ENCODE measurements around the gene CPPED1. TPM values are rescaled to one million over a fixed set of nuclear protein-coding genes. Genes with fewer than 3 reads are reported as not detected.

Gene CPPED1
- total and polyA plus RNA-seq, 4 donors = 10.4 to 29.1 (median 23.0) TPM

DNA sequence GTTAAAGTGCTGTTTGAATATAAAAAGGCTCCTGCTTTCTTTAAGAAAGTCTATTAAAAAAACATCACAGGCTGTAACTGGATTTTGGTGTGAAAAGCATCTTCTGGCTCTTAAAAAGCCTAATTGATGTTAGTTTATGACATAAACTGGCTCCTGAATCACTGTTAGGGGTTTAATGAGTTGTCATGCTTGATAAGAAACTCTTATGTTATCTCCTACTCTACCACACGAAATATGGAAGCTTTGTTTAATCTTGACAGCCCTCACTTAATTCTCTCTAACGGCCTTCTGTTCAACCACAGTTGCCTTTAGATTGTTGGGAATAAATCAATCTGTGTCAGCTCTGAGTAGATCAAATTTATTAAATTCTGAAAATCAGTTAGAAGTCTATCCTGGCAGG is 51.5 kb downstream of the CPPED1 start:
- TF ChIP-seq TAF1 (conservative IDR thresholded peaks at IDR 0.05) = no peak
- no peak for TF ChIP-seq HNF4A (conservative IDR thresholded peaks at IDR 0.05)
- TF ChIP-seq, protein P1, sequence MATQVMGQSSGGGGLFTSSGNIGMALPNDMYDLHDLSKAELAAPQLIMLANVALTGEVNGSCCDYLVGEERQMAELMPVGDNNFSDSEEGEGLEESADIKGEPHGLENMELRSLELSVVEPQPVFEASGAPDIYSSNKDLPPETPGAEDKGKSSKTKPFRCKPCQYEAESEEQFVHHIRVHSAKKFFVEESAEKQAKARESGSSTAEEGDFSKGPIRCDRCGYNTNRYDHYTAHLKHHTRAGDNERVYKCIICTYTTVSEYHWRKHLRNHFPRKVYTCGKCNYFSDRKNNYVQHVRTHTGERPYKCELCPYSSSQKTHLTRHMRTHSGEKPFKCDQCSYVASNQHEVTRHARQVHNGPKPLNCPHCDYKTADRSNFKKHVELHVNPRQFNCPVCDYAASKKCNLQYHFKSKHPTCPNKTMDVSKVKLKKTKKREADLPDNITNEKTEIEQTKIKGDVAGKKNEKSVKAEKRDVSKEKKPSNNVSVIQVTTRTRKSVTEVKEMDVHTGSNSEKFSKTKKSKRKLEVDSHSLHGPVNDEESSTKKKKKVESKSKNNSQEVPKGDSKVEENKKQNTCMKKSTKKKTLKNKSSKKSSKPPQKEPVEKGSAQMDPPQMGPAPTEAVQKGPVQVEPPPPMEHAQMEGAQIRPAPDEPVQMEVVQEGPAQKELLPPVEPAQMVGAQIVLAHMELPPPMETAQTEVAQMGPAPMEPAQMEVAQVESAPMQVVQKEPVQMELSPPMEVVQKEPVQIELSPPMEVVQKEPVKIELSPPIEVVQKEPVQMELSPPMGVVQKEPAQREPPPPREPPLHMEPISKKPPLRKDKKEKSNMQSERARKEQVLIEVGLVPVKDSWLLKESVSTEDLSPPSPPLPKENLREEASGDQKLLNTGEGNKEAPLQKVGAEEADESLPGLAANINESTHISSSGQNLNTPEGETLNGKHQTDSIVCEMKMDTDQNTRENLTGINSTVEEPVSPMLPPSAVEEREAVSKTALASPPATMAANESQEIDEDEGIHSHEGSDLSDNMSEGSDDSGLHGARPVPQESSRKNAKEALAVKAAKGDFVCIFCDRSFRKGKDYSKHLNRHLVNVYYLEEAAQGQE (IDR thresholded peaks at IDR 0.05) = no peak
- no peak for TF ChIP-seq SP1 (IDR thresholded peaks at IDR 0.05)
- no peak for TF ChIP-seq GABPA (IDR thresholded peaks at IDR 0.05 in 1 of 2, conservative IDR thresholded peaks at IDR 0.05 in 1 of 2)
- TF ChIP-seq, protein P2, sequence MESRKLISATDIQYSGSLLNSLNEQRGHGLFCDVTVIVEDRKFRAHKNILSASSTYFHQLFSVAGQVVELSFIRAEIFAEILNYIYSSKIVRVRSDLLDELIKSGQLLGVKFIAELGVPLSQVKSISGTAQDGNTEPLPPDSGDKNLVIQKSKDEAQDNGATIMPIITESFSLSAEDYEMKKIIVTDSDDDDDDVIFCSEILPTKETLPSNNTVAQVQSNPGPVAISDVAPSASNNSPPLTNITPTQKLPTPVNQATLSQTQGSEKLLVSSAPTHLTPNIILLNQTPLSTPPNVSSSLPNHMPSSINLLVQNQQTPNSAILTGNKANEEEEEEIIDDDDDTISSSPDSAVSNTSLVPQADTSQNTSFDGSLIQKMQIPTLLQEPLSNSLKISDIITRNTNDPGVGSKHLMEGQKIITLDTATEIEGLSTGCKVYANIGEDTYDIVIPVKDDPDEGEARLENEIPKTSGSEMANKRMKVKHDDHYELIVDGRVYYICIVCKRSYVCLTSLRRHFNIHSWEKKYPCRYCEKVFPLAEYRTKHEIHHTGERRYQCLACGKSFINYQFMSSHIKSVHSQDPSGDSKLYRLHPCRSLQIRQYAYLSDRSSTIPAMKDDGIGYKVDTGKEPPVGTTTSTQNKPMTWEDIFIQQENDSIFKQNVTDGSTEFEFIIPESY (IDR thresholded peaks at IDR 0.05) = no peak
- TF ChIP-seq HNF4G (IDR thresholded peaks at IDR 0.05) = no peak
- Histone ChIP-seq H3K36me3 (ENCODE audit: control insufficient read depth in 4 of 4, insufficient read depth in 3 of 4, low read depth in 1 of 4, low read length in 3 of 4) (no peaks in the 10 kb centered on the region), H3K9me3 (ENCODE audit: control insufficient read depth in 4 of 4, low read length in 3 of 4) (no peaks in the 10 kb centered on the region), H3K27me3 (ENCODE audit: control insufficient read depth in 4 of 4, insufficient read depth in 4 of 4, low read length in 3 of 4) (no peaks in the 10 kb centered on the region), H3K9ac (ENCODE audit: low read depth in 1 of 2, low read length in 2 of 2) (peak overlapping the region in 1 of 2 donors; percentile 20), H3K27ac (ENCODE audit: low read depth in 1 of 2, low read length in 2 of 2) (no peak overlapping the region), H3K4me1 (ENCODE audit: control insufficient read depth in 4 of 4, insufficient read depth in 4 of 4, low read length in 3 of 4) (peaks cover 5 to 40% (median 27%) of the 10 kb centered on the region in 4 donors), H3K4me3 (ENCODE audit: low read depth in 1 of 3, low read length in 3 of 3) (no peak overlapping the region)
- DNase-seq (ENCODE audit: low spot score) = no peak
- 69% methylated on average over 2 of the region's 2 CpGs for WGBS

DNA sequence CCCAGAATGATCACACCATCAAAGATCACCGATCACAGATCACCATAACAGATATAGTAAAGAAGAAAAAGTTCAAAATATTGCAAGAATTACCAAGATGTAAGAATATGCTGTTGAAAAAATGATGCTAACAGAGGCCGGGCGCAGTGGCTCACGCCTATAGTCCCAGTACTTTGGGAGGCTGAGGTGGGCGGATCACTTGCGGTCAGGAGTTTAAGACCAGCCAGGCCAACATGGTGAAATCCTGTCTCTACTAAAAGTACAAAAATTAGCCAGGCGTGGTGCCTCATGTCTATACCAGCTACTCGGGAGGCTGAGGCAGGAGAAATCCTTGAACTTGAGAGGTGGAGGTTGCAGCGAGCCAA is 53.2 kb downstream of the CPPED1 start:
- H3K27ac ChIP-seq (ENCODE audit: low read depth in 1 of 2, low read length in 2 of 2) = no peak overlapping the region
- no peak overlapping the region for H3K4me3 ChIP-seq (ENCODE audit: low read depth in 1 of 3, low read length in 3 of 3)
- peaks cover 5 to 28% (median 22%) of the 10 kb centered on the region in 4 donors for H3K4me1 ChIP-seq (ENCODE audit: control insufficient read depth in 4 of 4, insufficient read depth in 4 of 4, low read length in 3 of 4)
- no peak for DNase-seq (ENCODE audit: low spot score)
- H3K9me3 ChIP-seq (ENCODE audit: control insufficient read depth in 4 of 4, low read length in 3 of 4) = no peaks in the 10 kb centered on the region
- 94% methylated on average over 9 of the region's 9 CpGs for WGBS
- TF ChIP-seq TAF1 (conservative IDR thresholded peaks at IDR 0.05) = no peak
- TF ChIP-seq, protein P3, sequence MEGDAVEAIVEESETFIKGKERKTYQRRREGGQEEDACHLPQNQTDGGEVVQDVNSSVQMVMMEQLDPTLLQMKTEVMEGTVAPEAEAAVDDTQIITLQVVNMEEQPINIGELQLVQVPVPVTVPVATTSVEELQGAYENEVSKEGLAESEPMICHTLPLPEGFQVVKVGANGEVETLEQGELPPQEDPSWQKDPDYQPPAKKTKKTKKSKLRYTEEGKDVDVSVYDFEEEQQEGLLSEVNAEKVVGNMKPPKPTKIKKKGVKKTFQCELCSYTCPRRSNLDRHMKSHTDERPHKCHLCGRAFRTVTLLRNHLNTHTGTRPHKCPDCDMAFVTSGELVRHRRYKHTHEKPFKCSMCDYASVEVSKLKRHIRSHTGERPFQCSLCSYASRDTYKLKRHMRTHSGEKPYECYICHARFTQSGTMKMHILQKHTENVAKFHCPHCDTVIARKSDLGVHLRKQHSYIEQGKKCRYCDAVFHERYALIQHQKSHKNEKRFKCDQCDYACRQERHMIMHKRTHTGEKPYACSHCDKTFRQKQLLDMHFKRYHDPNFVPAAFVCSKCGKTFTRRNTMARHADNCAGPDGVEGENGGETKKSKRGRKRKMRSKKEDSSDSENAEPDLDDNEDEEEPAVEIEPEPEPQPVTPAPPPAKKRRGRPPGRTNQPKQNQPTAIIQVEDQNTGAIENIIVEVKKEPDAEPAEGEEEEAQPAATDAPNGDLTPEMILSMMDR (IDR thresholded peaks at IDR 0.05; ENCODE audit: low read depth, low read length, missing input control) = no peak
- no peak for TF ChIP-seq SP1 (IDR thresholded peaks at IDR 0.05)
- no peak for TF ChIP-seq NR2F2 (IDR thresholded peaks at IDR 0.05)
- no peak for TF ChIP-seq FOXA1 (IDR thresholded peaks at IDR 0.05)
- no peak for TF ChIP-seq HNF4A (conservative IDR thresholded peaks at IDR 0.05)
- no peak for TF ChIP-seq GABPA (IDR thresholded peaks at IDR 0.05 in 1 of 2, conservative IDR thresholded peaks at IDR 0.05 in 1 of 2)
- no peak for TF ChIP-seq RAD21 (IDR thresholded peaks at IDR 0.05)
- TF ChIP-seq EGR1 (IDR thresholded peaks at IDR 0.05; ENCODE audit: low read depth in 2 of 2) = no peak
- no peak for TF ChIP-seq HNF4G (IDR thresholded peaks at IDR 0.05)
- TF ChIP-seq, protein P4, sequence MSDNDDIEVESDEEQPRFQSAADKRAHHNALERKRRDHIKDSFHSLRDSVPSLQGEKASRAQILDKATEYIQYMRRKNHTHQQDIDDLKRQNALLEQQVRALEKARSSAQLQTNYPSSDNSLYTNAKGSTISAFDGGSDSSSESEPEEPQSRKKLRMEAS (IDR thresholded peaks at IDR 0.05) = no peak
- TF ChIP-seq, protein P1 (IDR thresholded peaks at IDR 0.05) = no peak
- no peak for TF ChIP-seq YY1 (IDR thresholded peaks at IDR 0.05)
- TF ChIP-seq FOXA2 (IDR thresholded peaks at IDR 0.05) = no peak
- H3K27me3 ChIP-seq (ENCODE audit: control insufficient read depth in 4 of 4, insufficient read depth in 4 of 4, low read length in 3 of 4) = no peaks in the 10 kb centered on the region
- no peak overlapping the region for H3K9ac ChIP-seq (ENCODE audit: low read depth in 1 of 2, low read length in 2 of 2)
- no peaks in the 10 kb centered on the region for H3K36me3 ChIP-seq (ENCODE audit: control insufficient read depth in 4 of 4, insufficient read depth in 3 of 4, low read depth in 1 of 4, low read length in 3 of 4)
